ENCODE measurements around the gene KCNJ14. TPM values are rescaled to one million over a fixed set of nuclear protein-coding genes. Genes with fewer than 3 reads are reported as not detected.
A peak's percentile ranks its signal among the peaks of the same experiment; 100 is the strongest.

The KCNJ14 gene
- polyA plus RNA-seq, 6 donors from 2014 or later, result 0.12 to 0.72 (median 0.24) TPM; not detected in 1

DNA sequence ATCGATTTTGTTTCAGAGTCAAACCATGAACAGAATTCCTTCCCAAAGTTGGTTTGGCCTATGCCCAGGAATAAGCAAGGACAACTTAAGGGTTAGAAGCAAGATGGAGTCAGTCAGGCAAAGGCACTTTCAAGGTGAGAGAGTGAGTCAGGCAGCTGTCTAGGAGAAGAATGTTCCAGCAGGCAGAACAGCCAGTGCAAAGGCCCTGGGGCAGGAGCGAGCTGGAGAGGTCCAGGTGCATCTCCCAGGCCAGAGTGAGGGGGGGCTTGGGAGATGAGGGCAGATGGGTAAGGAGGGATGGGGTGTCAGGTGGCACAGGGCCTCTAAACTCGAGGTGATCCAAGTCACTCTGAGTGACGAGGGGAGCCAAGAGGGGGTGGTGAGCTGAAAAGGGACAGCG is 18.8 kb upstream of the KCNJ14 start:
- Mint-ChIP-seq H3K9me3 (no peaks in the 10 kb centered on the region), H3K27ac (no peak overlapping the region), H3K27me3 (peaks cover 25 to 38% (median 30%) of the 10 kb centered on the region in 3 donors), H3K4me1 (peaks cover 0 to 1% (median 0%) of the 10 kb centered on the region in 3 donors), H3K36me3 (no peaks in the 10 kb centered on the region), H3K4me3 (peak overlapping the region in 1 of 8 donors; percentile 25)
- DNase-seq (no peak), ATAC-seq (ENCODE audit: low read depth in 2 of 2) (no peak)

DNA sequence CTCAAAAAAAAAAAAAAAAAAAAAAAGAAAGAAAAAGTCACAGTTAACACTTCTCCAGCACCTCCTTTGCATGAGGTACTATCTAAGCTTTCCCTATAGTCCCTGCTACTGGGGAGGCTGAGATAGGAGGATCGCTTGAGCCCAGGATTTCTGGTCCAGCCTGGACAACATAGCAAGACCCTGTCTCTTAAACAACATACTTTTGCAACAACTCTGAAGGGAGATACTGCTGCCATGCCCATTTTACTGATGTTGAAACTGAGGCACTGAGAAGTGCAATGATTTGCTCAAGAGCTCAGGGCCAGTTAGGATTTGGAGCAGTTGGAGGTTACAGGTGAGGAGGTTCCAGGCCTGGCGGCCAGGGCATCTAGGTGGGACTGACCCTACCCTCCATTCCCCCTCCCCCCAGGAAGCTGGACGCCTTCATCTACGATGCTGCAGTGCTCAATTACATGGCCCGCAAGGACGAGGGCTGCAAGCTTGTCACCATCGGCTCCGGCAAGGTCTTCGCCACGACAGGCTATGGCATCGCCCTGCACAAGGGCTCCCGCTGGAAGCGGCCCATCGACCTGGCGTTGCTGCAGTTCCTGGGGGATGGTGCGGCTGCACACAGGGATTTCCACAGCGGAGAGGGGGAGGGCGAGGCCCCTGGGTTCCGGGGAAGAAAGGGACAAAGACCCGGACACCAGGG is 13.9 kb upstream of the KCNJ14 start:
- no peaks in the 10 kb centered on the region for H3K9me3 Mint-ChIP-seq
- peak overlapping the region; percentile 33 to 77 (median 70) for H3K4me3 Mint-ChIP-seq
- H3K36me3 Mint-ChIP-seq, result peaks cover 0 to 6% of the 10 kb centered on the region in 2 donors
- ATAC-seq (ENCODE audit: low read depth in 2 of 2) (no peak), DNase-seq (no peak)
- H3K27me3 Mint-ChIP-seq, result peaks cover 22 to 40% (median 35%) of the 10 kb centered on the region in 3 donors
- H3K27ac Mint-ChIP-seq, result no peak overlapping the region
- H3K4me1 Mint-ChIP-seq, result peaks cover 23 to 28% (median 25%) of the 10 kb centered on the region in 3 donors

DNA sequence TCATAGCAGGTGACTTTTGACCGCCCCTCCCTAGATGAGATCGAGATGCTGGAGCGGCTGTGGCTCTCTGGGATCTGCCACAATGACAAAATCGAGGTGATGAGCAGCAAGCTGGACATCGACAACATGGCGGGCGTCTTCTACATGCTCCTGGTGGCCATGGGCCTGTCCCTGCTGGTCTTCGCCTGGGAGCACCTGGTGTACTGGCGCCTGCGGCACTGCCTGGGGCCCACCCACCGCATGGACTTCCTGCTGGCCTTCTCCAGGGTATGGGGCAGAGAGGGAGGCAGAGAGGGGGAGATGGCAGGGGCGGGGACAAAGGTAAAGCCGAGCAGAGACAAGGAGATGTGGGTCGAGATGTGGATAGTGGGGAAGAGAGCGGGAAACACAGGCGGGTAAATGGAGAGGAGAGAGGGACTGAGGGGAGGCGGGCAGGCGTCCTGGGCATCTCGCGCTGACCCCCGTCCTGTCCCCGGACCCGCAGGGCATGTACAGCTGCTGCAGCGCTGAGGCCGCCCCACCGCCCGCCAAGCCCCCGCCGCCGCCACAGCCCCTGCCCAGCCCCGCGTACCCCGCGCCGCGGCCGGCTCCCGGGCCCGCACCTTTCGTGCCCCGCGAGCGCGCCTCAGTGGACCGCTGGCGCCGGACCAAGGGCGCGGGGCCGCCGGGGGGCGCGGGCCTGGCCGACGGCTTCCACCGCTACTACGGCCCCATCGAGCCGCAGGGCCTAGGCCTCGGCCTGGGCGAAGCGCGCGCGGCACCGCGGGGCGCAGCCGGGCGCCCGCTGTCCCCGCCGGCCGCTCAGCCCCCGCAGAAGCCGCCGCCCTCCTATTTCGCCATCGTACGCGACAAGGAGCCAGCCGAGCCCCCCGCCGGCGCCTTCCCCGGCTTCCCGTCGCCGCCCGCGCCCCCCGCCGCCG is 13.0 kb upstream of the KCNJ14 start:
- Mint-ChIP-seq H3K27me3 (peaks cover 17 to 33% (median 26%) of the 10 kb centered on the region in 3 donors), H3K4me1 (peaks cover 25 to 36% (median 26%) of the 10 kb centered on the region in 3 donors), H3K4me3 (peak overlapping the region; percentile 59 to 83 (median 71)), H3K36me3 (peaks cover 0 to 6% of the 10 kb centered on the region in 2 donors), H3K27ac (peak overlapping the region in 1 of 6 donors; percentile 76), H3K9me3 (no peaks in the 10 kb centered on the region)
- DNase-seq (no peak), ATAC-seq (ENCODE audit: low read depth in 2 of 2) (no peak)

DNA sequence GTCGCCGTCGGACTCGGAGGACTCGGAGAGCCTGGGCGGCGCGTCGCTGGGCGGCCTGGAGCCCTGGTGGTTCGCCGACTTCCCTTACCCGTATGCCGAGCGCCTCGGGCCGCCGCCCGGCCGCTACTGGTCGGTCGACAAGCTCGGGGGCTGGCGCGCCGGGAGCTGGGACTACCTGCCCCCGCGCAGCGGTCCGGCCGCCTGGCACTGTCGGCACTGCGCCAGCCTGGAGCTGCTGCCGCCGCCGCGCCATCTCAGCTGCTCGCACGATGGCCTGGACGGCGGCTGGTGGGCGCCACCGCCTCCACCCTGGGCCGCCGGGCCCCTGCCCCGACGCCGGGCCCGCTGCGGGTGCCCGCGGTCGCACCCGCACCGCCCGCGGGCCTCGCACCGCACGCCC is 12.1 kb upstream of the KCNJ14 start:
- Mint-ChIP-seq H3K27ac (no peak overlapping the region), H3K36me3 (peaks cover 2 to 10% of the 10 kb centered on the region in 2 donors), H3K4me1 (peaks cover 26 to 44% (median 32%) of the 10 kb centered on the region in 3 donors), H3K4me3 (no peak overlapping the region), H3K27me3 (peaks cover 9 to 25% (median 20%) of the 10 kb centered on the region in 3 donors), H3K9me3 (no peaks in the 10 kb centered on the region)
- DNase-seq (peak; percentile 15), ATAC-seq (ENCODE audit: low read depth in 2 of 2) (no peak)

DNA sequence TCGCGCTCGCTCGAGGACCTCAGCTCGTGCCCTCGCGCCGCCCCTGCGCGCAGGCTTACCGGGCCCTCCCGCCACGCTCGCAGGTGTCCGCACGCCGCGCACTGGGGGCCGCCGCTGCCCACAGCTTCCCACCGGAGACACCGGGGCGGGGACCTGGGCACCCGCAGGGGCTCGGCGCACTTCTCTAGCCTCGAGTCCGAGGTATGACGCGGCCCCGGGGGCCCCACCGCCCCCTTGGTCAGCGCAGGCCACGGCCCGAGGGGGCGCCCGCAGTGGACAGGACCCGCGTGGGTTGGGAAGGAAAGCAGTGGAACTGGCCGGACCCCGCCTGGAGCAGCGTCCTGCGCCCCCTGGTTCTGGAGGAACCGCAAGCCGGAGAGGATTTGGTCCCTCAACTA is 11.6 kb upstream of the KCNJ14 start:
- Mint-ChIP-seq H3K9me3 (no peaks in the 10 kb centered on the region), H3K4me1 (peaks cover 31 to 45% (median 36%) of the 10 kb centered on the region in 3 donors), H3K36me3 (peaks cover 4 to 15% of the 10 kb centered on the region in 2 donors), H3K27me3 (peaks cover 9 to 21% (median 20%) of the 10 kb centered on the region in 3 donors), H3K27ac (peak overlapping the region in 1 of 6 donors; percentile 97), H3K4me3 (peak overlapping the region in 5 of 8 donors; percentile 98 to 99 (median 99))
- ATAC-seq (ENCODE audit: low read depth in 2 of 2), result no peak
- no peak for DNase-seq

DNA sequence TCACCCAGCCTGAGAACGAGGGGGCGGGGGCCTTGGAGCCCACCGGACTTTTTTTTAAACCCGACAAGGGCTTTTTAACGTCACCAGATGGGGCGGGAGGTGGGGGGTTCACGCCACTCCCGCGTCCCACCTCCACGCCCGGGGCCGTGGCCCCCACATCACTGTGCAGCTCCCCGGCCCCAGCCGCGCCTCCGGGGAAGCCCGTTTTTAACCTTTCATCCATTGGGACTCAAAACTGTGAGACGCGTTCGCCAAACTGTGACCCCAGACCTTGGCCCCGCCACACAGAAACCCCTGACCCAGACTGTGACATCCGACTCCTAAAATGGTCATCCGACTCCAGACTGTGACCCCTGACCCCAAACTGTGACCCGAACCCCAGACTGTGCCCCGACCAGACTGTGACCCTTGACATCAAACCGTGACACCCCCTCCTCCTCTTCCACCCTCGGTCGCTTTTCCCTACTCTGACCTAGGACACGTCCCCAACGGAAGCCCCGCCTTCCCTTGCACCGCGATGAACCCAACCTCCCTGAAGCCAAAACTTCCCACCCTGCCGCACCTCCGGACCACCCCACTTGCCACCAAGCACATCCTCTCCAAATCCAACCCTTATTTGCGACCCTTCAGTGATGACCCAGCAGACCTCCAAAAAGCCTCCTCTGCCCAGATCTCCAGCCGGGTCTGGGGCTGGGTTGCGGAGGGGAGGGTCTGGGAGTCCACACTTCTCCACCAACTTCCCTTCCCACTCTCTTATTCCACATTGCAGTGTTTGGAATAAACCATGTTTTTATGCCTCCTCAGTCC is 11.0 kb upstream of the KCNJ14 start:
- Mint-ChIP-seq H3K4me1 (peaks cover 33 to 45% (median 37%) of the 10 kb centered on the region in 3 donors), H3K4me3 (peak overlapping the region; percentile 95 to 99 (median 99)), H3K27me3 (peaks cover 9 to 21% (median 20%) of the 10 kb centered on the region in 3 donors), H3K27ac (peak overlapping the region in 4 of 6 donors; percentile 26 to 99 (median 76)), H3K9me3 (no peaks in the 10 kb centered on the region), H3K36me3 (peaks cover 4 to 20% of the 10 kb centered on the region in 2 donors)
- no peak for ATAC-seq (ENCODE audit: low read depth in 2 of 2)
- no peak for DNase-seq

DNA sequence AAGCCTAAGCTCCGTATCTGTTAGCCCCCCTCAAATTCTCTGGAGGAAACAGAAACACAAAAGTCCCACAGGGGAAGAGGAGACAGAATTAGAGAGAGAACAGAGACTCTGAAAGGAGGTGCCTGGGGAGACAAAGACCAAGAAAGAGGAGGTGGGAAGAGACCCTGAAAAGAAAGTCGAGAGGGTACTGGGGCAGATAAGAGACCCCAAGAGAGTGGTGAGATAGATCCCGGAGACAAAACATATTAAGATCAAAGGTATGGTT is 10.5 kb upstream of the KCNJ14 start:
- ATAC-seq (ENCODE audit: low read depth in 2 of 2), result no peak
- peak overlapping the region in 3 of 6 donors; percentile 97 to 99 (median 99) for H3K27ac Mint-ChIP-seq
- H3K4me3 Mint-ChIP-seq, result peak overlapping the region; percentile 95 to 99 (median 99)
- H3K4me1 Mint-ChIP-seq, result peaks cover 33 to 45% (median 37%) of the 10 kb centered on the region in 3 donors
- H3K27me3 Mint-ChIP-seq, result peaks cover 9 to 21% (median 20%) of the 10 kb centered on the region in 3 donors
- H3K36me3 Mint-ChIP-seq, result peaks cover 4 to 20% of the 10 kb centered on the region in 2 donors
- DNase-seq, result no peak
- no peaks in the 10 kb centered on the region for H3K9me3 Mint-ChIP-seq

DNA sequence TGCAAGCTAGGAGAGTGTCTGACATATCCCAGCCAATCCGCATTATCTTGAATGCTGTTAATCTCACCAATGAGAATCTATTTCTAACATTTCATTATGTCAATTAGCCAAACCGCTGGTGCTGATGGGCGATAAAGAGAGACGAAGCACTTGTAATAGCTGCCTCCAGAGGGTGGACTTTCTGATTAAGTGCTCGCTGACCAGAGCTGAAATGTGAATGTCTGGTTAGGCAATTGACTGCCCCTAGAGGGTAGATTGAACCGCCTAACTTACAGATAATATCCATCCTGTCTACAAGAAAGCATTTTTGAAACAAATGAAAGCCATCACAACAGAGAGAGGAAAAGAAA is 10.1 kb upstream of the KCNJ14 start:
- ATAC-seq (ENCODE audit: low read depth in 2 of 2), result peak; percentile 35 to 43
- Mint-ChIP-seq H3K4me1 (peaks cover 33 to 45% (median 37%) of the 10 kb centered on the region in 3 donors), H3K4me3 (peak overlapping the region; percentile 95 to 99 (median 99)), H3K27me3 (peaks cover 9 to 21% (median 20%) of the 10 kb centered on the region in 3 donors), H3K36me3 (peaks cover 4 to 20% of the 10 kb centered on the region in 2 donors), H3K9me3 (no peaks in the 10 kb centered on the region), H3K27ac (peak overlapping the region; percentile 97 to 99 (median 99))
- DNase-seq, result no peak

DNA sequence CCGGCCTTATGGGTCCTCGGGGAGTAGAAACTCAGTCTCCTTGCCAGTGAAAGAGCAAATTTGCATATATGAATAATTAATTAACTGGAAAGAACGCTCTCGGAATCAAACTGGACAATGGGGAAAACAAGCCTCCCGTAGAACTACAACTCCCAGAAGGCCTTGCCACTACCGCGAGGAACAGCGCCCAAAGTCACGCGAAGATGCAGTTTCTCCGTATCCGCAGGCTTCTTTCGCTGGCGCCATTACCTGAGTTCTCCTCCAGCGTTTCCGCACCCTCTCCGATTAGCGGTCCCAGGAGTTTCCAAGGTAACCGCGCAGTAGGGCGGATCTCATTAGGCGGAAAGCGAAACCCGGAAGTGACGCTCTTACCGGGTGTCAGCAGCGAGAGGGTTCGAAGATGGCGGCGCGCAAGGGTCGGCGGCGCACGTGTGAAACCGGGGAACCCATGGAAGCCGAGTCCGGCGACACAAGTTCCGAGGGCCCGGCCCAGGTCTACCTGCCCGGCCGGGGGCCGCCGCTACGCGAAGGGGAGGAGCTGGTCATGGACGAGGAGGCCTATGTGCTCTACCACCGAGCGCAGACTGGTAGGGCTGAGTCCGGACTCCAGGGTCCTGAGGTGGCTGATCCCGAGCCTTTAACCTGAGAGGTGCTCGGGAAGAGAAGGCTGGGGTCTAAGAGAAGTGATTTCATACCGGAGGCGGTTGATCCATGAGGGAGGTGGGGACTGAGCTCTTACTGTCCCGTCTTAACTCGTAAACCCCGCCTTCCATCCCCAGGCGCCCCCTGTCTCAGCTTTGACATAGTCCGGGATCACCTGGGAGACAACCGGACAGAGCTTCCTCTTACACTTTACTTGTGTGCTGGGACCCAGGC is 9.5 kb upstream of the KCNJ14 start, which contains the start of gene GRWD1:
Gene GRWD1, plus strand, starts transcription at position 378 of the 876 bp plus-strand sequence. Its CDS starts 23 bp downstream, at position 401.
- ATAC-seq (ENCODE audit: low read depth in 2 of 2), result peak; percentile 87 to 89
- Mint-ChIP-seq H3K4me1 (peaks cover 33 to 45% (median 37%) of the 10 kb centered on the region in 3 donors), H3K36me3 (peaks cover 4 to 20% of the 10 kb centered on the region in 2 donors), H3K4me3 (peak within 1 kb of the TSS; percentile 95 to 99 (median 99)), H3K27me3 (peaks cover 9 to 21% (median 20%) of the 10 kb centered on the region in 3 donors), H3K9me3 (no peaks in the 10 kb centered on the region), H3K27ac (peak within 1 kb of the TSS; percentile 97 to 99 (median 99))
- DNase-seq, result peak; percentile 87

DNA sequence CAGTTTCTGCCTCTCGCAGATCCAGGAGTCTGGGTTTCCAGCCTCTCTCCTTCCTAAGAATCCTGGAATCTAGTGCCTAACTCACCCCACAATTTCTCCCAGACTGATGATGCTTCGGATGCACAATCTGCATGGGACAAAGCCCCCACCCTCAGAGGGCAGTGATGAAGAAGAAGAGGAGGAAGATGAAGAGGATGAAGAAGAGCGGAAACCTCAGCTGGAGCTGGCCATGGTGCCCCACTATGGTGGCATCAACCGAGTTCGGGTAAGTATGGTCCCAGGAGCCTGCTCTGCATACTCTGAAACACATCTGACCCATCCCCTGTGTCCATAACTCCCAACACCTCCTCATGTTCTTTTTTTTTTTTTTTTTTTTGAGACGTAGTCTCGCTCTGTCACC is 8.8 kb upstream of the KCNJ14 start:
- no peak for ATAC-seq (ENCODE audit: low read depth in 2 of 2)
- H3K4me3 Mint-ChIP-seq, result peak overlapping the region; percentile 95 to 99 (median 99)
- H3K27me3 Mint-ChIP-seq, result peaks cover 6 to 17% (median 17%) of the 10 kb centered on the region in 3 donors
- no peaks in the 10 kb centered on the region for H3K9me3 Mint-ChIP-seq
- H3K27ac Mint-ChIP-seq, result peak overlapping the region in 4 of 6 donors; percentile 97 to 99 (median 99)
- peaks cover 4 to 20% of the 10 kb centered on the region in 2 donors for H3K36me3 Mint-ChIP-seq
- H3K4me1 Mint-ChIP-seq, result peaks cover 33 to 44% (median 37%) of the 10 kb centered on the region in 3 donors
- no peak for DNase-seq

DNA sequence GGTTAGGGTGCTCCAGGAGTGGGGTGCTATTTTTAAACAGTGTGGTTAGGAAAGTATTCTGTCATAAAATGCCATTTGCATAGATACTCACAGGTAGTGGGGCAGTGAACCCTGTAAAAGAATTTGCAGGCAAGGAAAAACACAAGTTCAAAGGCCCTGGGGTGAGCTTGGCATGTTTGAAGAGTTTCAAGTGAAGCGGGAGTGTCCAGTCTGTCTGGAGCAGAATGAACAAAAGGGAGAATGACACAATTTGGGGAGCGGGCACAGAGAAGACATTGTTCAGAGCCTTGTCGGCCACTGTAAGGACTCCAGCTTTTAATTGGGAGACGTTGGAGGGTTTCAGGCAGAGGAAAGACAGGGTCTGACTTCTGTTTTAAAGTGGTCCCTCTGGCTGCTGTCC is 6.8 kb upstream of the KCNJ14 start:
- peaks cover 0 to 9% (median 8%) of the 10 kb centered on the region in 3 donors for H3K27me3 Mint-ChIP-seq
- H3K4me1 Mint-ChIP-seq, result peaks cover 25 to 40% (median 39%) of the 10 kb centered on the region in 3 donors
- no peak for DNase-seq
- no peaks in the 10 kb centered on the region for H3K9me3 Mint-ChIP-seq
- peak overlapping the region in 2 of 8 donors; percentile 71 to 75 for H3K4me3 Mint-ChIP-seq
- peak overlapping the region in 2 of 6 donors; percentile 71 to 75 for H3K27ac Mint-ChIP-seq
- no peak for ATAC-seq (ENCODE audit: low read depth in 2 of 2)
- peaks cover 4 to 20% of the 10 kb centered on the region in 2 donors for H3K36me3 Mint-ChIP-seq

DNA sequence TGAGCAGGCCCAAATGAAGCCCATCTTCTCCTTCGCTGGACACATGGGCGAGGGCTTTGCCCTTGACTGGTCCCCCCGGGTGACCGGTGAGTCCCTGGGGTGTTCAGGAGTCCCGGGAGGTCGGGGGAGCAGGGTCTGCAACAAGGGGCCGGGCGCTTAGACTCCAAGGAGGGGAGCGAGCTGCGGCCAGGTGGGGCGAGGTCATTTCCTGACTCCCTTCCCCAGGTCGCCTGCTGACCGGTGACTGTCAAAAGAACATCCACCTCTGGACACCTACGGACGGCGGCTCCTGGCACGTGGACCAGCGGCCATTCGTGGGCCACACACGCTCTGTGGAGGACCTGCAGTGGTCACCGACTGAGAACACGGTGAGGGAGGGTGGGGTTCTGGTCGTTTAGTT is 4.9 kb upstream of the KCNJ14 start:
- Mint-ChIP-seq H3K4me3 (no peak overlapping the region), H3K9me3 (no peaks in the 10 kb centered on the region), H3K4me1 (peaks cover 23 to 37% (median 37%) of the 10 kb centered on the region in 3 donors), H3K36me3 (peaks cover 9 to 23% of the 10 kb centered on the region in 2 donors), H3K27ac (no peak overlapping the region), H3K27me3 (no peaks in the 10 kb centered on the region)
- DNase-seq (no peak), ATAC-seq (ENCODE audit: low read depth in 2 of 2) (no peak)
